Mesodermal cell (in vitro differentiated cells): ENCODE results near the gene ARPC1B.
"Not testable (repeated sequence)": the region's sequence is repeated elsewhere in the genome, so short reads cannot be mapped to it uniquely, and the experiment has no call there.

Experiments used
- H3K27ac ChIP-seq: 2 replicates; pipeline ENCODE4 v1.7.0; 2013; ENCODE audit warnings: mild to moderate bottlenecking, low read depth, low read length, moderate library complexity; ENCODE audit not compliant: severe bottlenecking
- H3K36me3 ChIP-seq: 2 replicates; pipeline ENCODE4 v1.7.1; 2013; ENCODE audit warnings: mild to moderate bottlenecking, low read length, moderate library complexity; ENCODE audit not compliant: control insufficient read depth, insufficient read depth
- H3K4me1 ChIP-seq: one replicate; pipeline ENCODE4 v1.7.1; 2013; ENCODE audit warnings: mild to moderate bottlenecking, low read length; ENCODE audit not compliant: insufficient read depth, control insufficient read depth, poor library complexity, severe bottlenecking
- H3K4me3 ChIP-seq: 2 replicates; pipeline ENCODE4 v1.7.0; 2013; ENCODE audit warnings: low read length, control low read depth, mild to moderate bottlenecking; ENCODE audit not compliant: insufficient read depth, poor library complexity, severe bottlenecking; ENCODE audit errors: extremely low read depth
- H3K9me3 ChIP-seq: 2 replicates; pipeline ENCODE4 v1.7.1; 2013; ENCODE audit warnings: mild to moderate bottlenecking, low read length, moderate library complexity; ENCODE audit not compliant: control insufficient read depth
- WGBS, 2 experiments: methylation state at CpG; one replicate each; pipeline ENCODE4 v1.1.5; 2013; ENCODE audit warnings: missing lambda C conversion rate in 2 of 2; ENCODE audit not compliant: insufficient coverage in 2 of 2; 5-methylcytosine and 5-hydroxymethylcytosine counted together

ARPC1B gene

DNA sequence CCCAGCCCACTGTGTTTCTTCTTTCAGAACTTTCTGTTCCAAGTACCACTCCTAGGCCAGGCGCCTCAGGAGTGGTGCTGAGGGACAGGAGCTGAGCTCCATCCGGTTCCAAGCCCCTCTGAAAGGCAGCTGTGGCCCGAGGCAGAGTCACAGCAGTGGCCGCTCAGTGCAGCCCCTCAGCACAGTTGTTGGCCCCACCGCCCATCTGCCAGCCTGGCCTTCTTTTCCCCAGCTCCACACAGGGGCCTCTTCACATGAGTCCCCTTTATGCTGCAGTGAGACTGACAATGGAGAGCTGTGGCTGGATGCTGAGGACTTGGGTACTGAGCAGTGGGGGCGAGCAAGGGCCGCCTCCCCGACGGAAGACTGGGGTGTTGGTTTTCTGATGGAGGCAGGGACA lies 43.7 kb downstream of the ARPC1B start:
- WGBS, 2 experiments, result 96 to 100% methylated on average over 6 to 7 of the region's 9 CpGs
- H3K4me1 ChIP-seq, result no peaks in the 10 kb centered on the region
- no peak overlapping the region for H3K4me3 ChIP-seq
- no peaks in the 10 kb centered on the region for H3K9me3 ChIP-seq
- peaks cover 81% of the 10 kb centered on the region for H3K36me3 ChIP-seq
- H3K27ac ChIP-seq, result no peak overlapping the region

DNA sequence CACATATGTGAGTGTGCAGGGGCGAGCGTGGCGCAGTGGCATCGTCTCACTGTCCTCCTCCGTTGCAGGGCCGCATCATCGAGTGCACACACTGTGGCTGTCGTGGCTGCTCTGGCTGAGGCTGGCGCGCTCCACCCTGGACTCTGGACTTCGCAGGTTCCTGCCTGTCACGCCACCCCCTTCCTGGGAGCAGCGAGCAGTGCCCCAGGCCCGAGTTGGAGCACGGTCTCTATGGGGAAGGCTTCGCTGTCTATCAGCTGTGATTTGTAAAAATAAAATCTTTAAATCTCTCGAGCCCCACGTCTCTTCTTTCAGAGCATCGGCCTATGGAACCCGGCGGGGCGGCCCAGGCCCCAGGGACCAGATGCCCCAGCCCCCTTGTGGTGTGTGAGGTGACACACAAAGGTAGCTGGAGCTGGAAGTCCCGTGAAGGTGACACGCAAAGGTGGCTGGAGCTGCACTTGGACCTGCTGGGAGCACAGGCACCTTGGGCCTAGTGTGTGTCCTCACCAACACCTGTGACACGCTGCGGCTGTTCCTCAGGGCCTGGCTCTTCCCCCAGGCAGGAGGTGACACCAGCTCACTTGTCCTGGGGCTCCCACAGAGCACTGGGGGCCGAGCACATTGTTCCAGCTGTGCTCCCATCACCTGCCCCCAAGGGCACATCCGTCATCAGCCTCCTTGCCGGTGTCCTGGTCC lies 44.9 kb downstream of the ARPC1B start:
- no peak overlapping the region for H3K27ac ChIP-seq
- no peaks in the 10 kb centered on the region for H3K4me1 ChIP-seq
- H3K4me3 ChIP-seq, result no peak overlapping the region
- H3K36me3 ChIP-seq, result peaks cover 81% of the 10 kb centered on the region
- 93% methylated on average over 18 to 25 of the region's 29 CpGs for WGBS, 2 experiments
- H3K9me3 ChIP-seq, result no peaks in the 10 kb centered on the region

DNA sequence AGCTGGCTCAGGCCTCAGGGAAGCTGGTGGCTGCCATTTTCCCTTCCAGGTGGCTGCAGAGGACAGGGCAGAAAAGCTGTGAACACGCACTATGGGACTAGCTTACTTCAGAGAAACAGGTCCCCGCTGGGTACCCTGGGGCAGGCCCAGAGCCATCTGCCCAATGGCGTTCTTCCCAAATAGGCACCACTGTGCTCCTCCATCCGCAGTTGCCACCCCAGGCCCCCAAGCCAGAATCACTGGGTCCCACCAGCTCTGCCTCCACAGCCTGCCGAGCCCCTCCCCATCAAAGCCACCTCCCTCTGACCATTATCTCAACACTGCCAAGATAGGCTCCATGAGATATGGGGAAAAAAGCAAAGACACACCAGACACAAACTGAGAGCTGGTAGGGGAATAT lies 45.7 kb downstream of the ARPC1B start:
- no peaks in the 10 kb centered on the region for H3K4me1 ChIP-seq
- H3K27ac ChIP-seq, result no peak overlapping the region
- 95 to 100% methylated on average over 4 to 5 of the region's 5 CpGs for WGBS, 2 experiments
- no peaks in the 10 kb centered on the region for H3K9me3 ChIP-seq
- no peak overlapping the region for H3K4me3 ChIP-seq
- H3K36me3 ChIP-seq, result peaks cover 81% of the 10 kb centered on the region

DNA sequence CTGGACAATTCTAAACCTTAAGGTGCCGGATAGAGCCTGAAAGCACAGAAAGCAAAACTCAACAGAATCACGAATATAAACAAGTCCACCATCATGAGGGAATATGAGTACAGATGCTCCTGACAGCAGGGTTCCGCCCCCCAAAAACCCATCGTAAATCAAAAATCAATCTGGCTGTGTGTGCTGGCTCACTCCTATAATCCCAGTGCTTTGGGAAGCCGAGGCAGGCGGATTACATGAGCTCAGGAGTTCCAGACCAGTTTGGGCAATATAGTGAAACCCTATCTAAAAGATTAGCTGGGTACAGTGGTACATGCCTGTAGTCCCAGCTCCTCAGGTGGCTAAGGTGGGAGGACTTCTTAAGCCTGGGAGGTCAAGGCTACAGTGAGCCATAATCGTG lies 46.5 kb downstream of the ARPC1B start:
- no peaks in the 10 kb centered on the region for H3K9me3 ChIP-seq
- no peak overlapping the region for H3K4me3 ChIP-seq
- no peaks in the 10 kb centered on the region for H3K4me1 ChIP-seq
- H3K27ac ChIP-seq, result no peak overlapping the region
- H3K36me3 ChIP-seq, result peaks cover 81% of the 10 kb centered on the region
- 93 to 98% methylated on average over 6 of the region's 7 CpGs for WGBS, 2 experiments

DNA sequence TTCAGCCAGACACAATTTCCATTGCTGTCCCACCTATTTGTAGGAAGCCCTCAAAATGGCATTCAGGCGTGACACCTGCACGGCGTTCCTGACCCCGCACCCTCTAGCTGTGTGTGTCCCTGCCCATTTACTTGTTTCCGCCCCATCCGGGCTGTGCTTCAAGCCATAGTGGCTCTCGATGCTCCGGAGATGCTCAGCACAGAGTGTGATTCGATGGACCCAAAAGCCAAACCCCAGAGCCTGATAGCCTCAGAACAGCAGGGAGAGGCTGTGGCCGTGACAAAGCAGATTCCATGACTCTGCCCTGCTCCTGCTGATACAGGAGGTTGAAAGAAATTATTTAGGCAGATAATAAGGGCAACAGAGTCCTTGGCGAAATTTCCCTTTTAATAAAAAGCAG lies 47.7 kb downstream of the ARPC1B start:
- H3K27ac ChIP-seq, result no peak overlapping the region
- 93 to 97% methylated on average over 10 of the region's 11 CpGs for WGBS, 2 experiments
- no peaks in the 10 kb centered on the region for H3K9me3 ChIP-seq
- peaks cover 70% of the 10 kb centered on the region for H3K36me3 ChIP-seq
- no peaks in the 10 kb centered on the region for H3K4me1 ChIP-seq
- H3K4me3 ChIP-seq, result no peak overlapping the region

DNA sequence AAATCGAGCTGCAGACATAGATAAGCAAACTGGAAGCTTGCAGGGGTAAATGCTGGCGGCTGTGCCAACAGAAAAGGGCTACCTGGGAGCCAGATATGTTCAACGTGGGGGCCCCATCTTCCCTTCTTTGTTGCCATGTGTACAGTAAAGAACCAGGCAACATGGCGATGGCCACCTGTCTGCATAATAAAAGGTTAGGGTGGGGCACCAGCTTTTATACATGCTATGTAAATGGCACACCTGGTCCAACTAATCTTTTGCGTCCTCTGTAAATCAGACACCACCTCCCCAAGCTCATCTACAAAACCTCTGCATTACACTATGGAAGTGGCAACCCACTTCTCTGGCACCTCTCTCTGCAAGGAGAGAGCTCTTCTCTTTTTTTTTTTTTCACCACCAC lies 48.1 kb downstream of the ARPC1B start:
- Histone ChIP-seq H3K27ac (no peak overlapping the region), H3K36me3 (peaks cover 66% of the 10 kb centered on the region), H3K4me1 (no peaks in the 10 kb centered on the region), H3K9me3 (no peaks in the 10 kb centered on the region), H3K4me3 (no peak overlapping the region)
- WGBS, 2 experiments, result 93 to 95% methylated on average over 4 to 5 of the region's 5 CpGs

DNA sequence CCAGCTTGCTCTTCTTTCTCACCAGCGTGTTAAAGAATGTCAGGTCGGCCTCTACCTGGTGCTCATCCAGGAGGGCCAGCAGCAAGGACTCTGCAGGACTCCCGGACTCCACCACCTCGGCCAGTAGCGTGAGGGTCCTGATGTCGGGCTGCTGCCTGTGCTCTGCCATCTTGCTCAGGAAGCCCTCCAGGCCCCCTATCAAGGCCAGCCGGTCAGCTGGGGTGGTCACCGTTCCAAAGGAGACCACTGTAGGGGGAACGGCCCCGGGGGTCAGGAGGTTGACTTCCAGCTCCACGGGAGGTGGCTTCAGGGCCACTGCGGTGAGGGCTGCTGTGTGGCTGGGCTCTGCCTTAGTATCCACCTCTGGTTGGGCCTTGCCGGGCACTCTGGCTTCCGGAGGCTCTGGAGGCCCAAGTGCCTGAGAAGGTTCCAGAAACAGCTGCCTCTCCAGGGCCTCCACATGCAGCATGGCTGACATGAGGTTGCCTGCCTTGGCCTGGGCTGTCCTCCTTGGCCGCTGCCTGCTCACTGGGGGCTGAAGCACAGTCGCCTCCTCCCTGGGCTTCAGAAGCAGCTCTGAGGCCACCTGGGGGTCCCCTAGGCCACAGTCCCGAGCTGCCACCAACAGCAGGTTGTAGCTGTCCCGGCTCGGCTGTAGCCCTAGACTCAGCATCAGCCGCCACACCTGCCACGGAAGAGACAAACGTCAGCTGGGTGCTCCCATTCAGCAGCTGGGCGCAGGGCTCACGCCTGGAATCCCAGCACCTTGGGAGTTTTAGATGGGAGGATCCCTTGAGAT lies 50.6 kb downstream of the ARPC1B start:
- H3K9me3 ChIP-seq, result no peaks in the 10 kb centered on the region
- H3K4me3 ChIP-seq, result no peak overlapping the region
- H3K27ac ChIP-seq, result no peak overlapping the region
- peaks cover 62% of the 10 kb centered on the region for H3K36me3 ChIP-seq
- no peaks in the 10 kb centered on the region for H3K4me1 ChIP-seq
- WGBS, 2 experiments, result 92 to 95% methylated on average over 19 to 24 of the region's 24 CpGs

DNA sequence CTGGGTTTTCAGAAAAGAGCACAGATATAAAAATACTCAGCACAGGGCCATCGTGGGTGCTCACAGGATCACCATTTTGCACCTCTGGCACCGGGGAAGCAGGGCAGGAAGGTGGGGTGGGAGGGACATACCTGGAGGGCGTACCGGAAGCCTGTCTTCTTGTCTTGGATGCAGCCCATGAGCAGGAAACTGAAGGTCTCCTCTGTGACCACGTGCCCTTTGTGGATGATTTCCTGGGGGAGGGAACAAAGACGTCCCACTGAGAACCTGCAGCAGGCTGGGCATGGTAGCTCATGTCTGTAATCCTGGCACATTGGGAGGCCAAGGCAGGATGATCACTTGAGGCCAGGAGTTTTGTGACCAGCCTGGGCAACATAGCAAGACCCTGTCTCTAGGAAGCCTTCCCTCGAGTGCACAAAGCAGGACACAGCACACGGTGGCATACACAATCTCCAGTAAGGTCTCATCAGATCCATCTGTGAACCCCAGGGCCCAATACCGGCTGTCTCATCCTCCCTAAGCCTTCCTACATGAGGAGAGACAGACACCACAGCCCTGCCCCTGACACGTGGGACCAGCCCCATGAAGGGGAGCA lies 54.5 kb downstream of the ARPC1B start:
- Histone ChIP-seq H3K4me3 (no peak overlapping the region), H3K27ac (no peak overlapping the region), H3K4me1 (peaks cover 3% of the 10 kb centered on the region), H3K36me3 (peaks cover 66% of the 10 kb centered on the region), H3K9me3 (no peaks in the 10 kb centered on the region)
- 94 to 97% methylated on average over 7 to 10 of the region's 10 CpGs for WGBS, 2 experiments

DNA sequence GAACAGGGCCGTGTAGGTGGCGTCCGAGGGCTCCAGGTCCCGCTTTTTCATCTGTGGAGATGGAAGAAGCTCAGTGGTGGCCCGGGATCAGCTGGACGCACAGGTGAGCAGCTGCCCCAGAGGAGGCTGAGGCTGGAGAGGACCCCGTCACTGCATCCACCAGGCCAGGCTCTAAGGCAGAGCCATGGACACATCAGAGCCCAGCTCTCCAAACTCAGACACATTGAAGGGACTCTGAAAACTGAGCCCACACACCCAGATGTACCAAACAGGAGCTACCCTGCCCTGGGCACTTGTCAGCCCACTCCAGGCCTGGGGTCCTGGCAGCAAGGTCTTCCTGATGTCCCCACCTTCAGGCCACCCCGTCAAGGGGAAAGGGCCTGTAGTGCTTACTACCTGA lies 55.2 kb downstream of the ARPC1B start:
- Histone ChIP-seq H3K36me3 (peaks cover 66% of the 10 kb centered on the region), H3K4me3 (no peak overlapping the region), H3K9me3 (no peaks in the 10 kb centered on the region), H3K4me1 (peaks cover 3% of the 10 kb centered on the region), H3K27ac (no peak overlapping the region)
- 87 to 97% methylated on average over 5 to 7 of the region's 8 CpGs for WGBS, 2 experiments

DNA sequence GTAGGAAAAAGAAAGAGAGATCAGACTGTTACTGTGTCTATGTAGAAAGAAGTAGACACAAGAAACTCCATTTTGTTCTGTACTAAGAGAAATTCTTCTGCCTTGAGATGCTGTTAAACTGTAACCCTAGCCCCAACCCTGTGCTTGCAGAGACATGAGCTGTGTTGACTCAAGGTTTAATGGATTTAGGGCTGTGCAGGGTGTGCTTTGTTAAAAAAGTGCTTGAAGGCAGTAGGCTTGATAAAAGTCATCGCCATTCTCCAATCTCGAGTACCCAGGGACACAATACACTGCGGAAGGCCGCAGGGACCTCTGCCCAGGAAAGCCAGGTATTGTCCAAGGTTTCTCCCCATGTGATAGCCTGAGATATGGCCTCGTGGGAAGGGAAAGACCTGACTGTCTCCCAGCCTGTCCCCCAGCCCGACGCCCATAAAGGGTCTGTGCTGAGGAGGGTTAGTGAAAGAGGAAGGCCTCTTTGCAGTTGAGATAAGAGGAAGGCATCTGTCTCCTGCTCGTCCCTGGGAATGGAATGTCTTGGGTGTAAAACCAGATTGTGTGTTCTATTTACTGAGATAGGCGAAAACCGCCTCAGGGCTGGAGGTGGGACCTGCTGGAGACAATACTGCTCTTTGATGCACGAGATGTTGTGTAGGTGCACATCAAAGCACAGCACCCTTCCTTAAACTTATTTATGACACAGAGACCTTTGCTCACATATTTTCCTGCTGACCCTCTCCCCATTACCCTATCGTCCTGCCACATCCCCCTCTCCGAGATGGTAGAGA lies 57.4 kb downstream of the ARPC1B start:
- H3K9me3 ChIP-seq, H3K4me3 ChIP-seq, H3K4me1 ChIP-seq: not testable (repeated sequence)
- Histone ChIP-seq H3K27ac (peak overlapping the region; percentile 62), H3K36me3 (peaks cover 73% of the 10 kb centered on the region)
- 89 to 93% methylated on average over 10 to 11 of the region's 13 CpGs for WGBS, 2 experiments
